Measurements from ENCODE around the gene SPTSSB.

DNA sequence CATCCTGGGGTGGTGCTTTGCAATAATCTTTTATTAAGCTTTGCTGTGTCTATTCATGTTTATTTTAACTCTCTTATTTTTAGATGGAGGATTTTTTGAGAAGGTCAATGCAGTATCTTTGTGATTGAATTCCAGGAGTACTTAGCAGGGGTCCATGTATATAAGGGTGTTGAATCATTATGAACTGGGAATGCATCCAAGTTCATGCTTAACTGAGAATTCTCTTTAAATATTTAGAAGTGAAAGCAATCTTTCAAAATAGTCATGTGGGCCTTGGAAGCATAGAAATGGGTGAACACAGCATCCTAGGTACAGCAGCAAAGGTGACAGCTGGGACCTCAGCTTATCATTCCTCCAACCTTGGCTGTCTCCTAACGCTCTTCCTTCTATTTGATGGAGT, 27.3 kb downstream of the SPTSSB start:
- TF ChIP-seq POLR2AphosphoS5 (IDR thresholded peaks at IDR 0.05; ENCODE audit: low read depth) (no peak), EZH2 (IDR thresholded peaks at IDR 0.05; ENCODE audit: low read depth, unreplicated experiment) (no peak), CTCF (conservative IDR thresholded peaks at IDR 0.05; ENCODE audit: low read depth in 2 of 2) (no peak), STAT1 (IDR thresholded peaks at IDR 0.05; ENCODE audit: unreplicated experiment) (no peak), CREB1 (CRISPR knock-in tag; IDR thresholded peaks at IDR 0.05; ENCODE audit: low read depth) (no peak), NANOG (IDR thresholded peaks at IDR 0.05; ENCODE audit: borderline replicate concordance) (no peak)

Data from GM23338 (cell line).